ENCODE measurements around the gene DQX1.

Gene DQX1

DNA sequence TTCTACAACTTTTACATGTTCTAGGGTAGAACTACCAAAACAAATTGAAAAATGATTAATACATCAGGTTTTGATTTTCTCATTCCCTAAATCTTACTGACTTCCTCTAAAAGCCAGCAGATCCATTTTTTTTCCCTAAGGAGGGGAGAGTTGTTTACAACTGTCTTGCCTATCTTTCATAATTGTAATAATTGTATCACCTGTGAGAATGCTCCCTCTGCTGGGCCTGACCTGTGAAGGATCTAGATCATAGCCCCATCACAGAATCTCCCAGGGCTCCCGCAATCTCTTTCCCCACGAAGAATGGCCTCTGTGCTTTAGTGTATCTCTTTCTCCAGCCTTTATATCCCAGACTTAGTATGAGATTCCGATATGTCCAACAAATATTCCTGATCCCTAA lies 18.6 kb upstream of the DQX1 start:
- ATAC-seq: no peak
- TF ChIP-seq ZNF565 (CRISPR knock-in tag; conservative IDR thresholded peaks at IDR 0.05; ENCODE audit: low read depth) (no peak), RARB (CRISPR knock-in tag; IDR thresholded peaks at IDR 0.05) (no peak), CSDC2 (CRISPR knock-in tag; IDR thresholded peaks at IDR 0.05) (no peak), ESRRG (CRISPR knock-in tag; IDR thresholded peaks at IDR 0.05) (no peak), SNAI2 (CRISPR knock-in tag; IDR thresholded peaks at IDR 0.05) (no peak), ZC3H10 (CRISPR knock-in tag; IDR thresholded peaks at IDR 0.05) (no peak), ZNF8 (CRISPR knock-in tag; IDR thresholded peaks at IDR 0.05) (no peak), GLIS3 (CRISPR knock-in tag; IDR thresholded peaks at IDR 0.05) (no peak), TOX (CRISPR knock-in tag; IDR thresholded peaks at IDR 0.05; ENCODE audit: borderline replicate concordance) (no peak), ISL1 (CRISPR knock-in tag; IDR thresholded peaks at IDR 0.05) (no peak)
- TF ChIP-seq, protein P1, sequence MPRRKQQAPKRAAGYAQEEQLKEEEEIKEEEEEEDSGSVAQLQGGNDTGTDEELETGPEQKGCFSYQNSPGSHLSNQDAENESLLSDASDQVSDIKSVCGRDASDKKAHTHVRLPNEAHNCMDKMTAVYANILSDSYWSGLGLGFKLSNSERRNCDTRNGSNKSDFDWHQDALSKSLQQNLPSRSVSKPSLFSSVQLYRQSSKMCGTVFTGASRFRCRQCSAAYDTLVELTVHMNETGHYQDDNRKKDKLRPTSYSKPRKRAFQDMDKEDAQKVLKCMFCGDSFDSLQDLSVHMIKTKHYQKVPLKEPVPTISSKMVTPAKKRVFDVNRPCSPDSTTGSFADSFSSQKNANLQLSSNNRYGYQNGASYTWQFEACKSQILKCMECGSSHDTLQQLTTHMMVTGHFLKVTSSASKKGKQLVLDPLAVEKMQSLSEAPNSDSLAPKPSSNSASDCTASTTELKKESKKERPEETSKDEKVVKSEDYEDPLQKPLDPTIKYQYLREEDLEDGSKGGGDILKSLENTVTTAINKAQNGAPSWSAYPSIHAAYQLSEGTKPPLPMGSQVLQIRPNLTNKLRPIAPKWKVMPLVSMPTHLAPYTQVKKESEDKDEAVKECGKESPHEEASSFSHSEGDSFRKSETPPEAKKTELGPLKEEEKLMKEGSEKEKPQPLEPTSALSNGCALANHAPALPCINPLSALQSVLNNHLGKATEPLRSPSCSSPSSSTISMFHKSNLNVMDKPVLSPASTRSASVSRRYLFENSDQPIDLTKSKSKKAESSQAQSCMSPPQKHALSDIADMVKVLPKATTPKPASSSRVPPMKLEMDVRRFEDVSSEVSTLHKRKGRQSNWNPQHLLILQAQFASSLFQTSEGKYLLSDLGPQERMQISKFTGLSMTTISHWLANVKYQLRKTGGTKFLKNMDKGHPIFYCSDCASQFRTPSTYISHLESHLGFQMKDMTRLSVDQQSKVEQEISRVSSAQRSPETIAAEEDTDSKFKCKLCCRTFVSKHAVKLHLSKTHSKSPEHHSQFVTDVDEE (CRISPR knock-in tag; IDR thresholded peaks at IDR 0.05): no peak
- TF ChIP-seq, protein P2, sequence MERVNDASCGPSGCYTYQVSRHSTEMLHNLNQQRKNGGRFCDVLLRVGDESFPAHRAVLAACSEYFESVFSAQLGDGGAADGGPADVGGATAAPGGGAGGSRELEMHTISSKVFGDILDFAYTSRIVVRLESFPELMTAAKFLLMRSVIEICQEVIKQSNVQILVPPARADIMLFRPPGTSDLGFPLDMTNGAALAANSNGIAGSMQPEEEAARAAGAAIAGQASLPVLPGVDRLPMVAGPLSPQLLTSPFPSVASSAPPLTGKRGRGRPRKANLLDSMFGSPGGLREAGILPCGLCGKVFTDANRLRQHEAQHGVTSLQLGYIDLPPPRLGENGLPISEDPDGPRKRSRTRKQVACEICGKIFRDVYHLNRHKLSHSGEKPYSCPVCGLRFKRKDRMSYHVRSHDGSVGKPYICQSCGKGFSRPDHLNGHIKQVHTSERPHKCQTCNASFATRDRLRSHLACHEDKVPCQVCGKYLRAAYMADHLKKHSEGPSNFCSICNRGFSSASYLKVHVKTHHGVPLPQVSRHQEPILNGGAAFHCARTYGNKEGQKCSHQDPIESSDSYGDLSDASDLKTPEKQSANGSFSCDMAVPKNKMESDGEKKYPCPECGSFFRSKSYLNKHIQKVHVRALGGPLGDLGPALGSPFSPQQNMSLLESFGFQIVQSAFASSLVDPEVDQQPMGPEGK (CRISPR knock-in tag; IDR thresholded peaks at IDR 0.05; ENCODE audit: borderline replicate concordance): no peak

DNA sequence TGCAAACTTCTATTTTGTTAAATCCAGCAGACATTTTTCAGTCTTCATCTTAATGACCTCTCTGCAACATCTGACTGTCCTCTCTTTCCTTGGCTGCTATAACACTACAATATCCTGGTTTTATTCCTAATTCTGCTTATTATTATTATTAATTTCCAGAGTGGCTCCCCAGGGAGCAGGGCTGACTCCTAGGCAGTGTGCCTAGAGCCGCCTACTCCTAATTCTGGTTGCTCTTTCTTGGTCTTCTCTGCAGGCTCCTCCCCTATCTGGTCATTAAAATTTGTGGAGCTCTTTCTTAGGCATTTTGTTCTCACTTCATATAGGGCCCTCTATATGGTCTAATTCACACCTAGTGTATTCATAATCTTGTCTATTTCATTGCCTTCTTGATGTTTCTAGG lies 16.9 kb upstream of the DQX1 start:
- no peak for TF ChIP-seq ZFP30 (CRISPR knock-in tag; IDR thresholded peaks at IDR 0.05)
- TF ChIP-seq OSR1 (CRISPR knock-in tag; IDR thresholded peaks at IDR 0.05): no peak
- TF ChIP-seq, protein P3, sequence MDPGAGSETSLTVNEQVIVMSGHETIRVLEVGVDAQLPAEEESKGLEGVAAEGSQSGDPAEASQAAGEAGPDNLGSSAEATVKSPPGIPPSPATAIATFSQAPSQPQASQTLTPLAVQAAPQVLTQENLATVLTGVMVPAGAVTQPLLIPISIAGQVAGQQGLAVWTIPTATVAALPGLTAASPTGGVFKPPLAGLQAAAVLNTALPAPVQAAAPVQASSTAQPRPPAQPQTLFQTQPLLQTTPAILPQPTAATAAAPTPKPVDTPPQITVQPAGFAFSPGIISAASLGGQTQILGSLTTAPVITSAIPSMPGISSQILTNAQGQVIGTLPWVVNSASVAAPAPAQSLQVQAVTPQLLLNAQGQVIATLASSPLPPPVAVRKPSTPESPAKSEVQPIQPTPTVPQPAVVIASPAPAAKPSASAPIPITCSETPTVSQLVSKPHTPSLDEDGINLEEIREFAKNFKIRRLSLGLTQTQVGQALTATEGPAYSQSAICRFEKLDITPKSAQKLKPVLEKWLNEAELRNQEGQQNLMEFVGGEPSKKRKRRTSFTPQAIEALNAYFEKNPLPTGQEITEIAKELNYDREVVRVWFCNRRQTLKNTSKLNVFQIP (CRISPR knock-in tag; IDR thresholded peaks at IDR 0.05; ENCODE audit: borderline replicate concordance, low read depth): no peak
- no peak for TF ChIP-seq ZNF565 (CRISPR knock-in tag; conservative IDR thresholded peaks at IDR 0.05; ENCODE audit: low read depth)
- TF ChIP-seq ESRRG (CRISPR knock-in tag; IDR thresholded peaks at IDR 0.05): no peak
- no peak for TF ChIP-seq GLIS3 (CRISPR knock-in tag; IDR thresholded peaks at IDR 0.05)
- no peak for TF ChIP-seq ZNF8 (CRISPR knock-in tag; IDR thresholded peaks at IDR 0.05)
- TF ChIP-seq ZNF70 (CRISPR knock-in tag; IDR thresholded peaks at IDR 0.05): no peak
- TF ChIP-seq RARB (CRISPR knock-in tag; IDR thresholded peaks at IDR 0.05): no peak
- TF ChIP-seq ISL1 (CRISPR knock-in tag; IDR thresholded peaks at IDR 0.05): no peak
- no peak for TF ChIP-seq CSDC2 (CRISPR knock-in tag; IDR thresholded peaks at IDR 0.05)
- TF ChIP-seq, protein P4, sequence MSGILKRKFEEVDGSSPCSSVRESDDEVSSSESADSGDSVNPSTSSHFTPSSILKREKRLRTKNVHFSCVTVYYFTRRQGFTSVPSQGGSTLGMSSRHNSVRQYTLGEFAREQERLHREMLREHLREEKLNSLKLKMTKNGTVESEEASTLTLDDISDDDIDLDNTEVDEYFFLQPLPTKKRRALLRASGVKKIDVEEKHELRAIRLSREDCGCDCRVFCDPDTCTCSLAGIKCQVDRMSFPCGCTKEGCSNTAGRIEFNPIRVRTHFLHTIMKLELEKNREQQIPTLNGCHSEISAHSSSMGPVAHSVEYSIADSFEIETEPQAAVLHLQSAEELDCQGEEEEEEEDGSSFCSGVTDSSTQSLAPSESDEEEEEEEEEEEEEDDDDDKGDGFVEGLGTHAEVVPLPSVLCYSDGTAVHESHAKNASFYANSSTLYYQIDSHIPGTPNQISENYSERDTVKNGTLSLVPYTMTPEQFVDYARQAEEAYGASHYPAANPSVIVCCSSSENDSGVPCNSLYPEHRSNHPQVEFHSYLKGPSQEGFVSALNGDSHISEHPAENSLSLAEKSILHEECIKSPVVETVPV (CRISPR knock-in tag; IDR thresholded peaks at IDR 0.05): no peak
- TF ChIP-seq PPARA (CRISPR knock-in tag; IDR thresholded peaks at IDR 0.05; ENCODE audit: borderline replicate concordance): no peak
- TF ChIP-seq ZFP3 (CRISPR knock-in tag; IDR thresholded peaks at IDR 0.05): no peak
- ATAC-seq: no peak

DNA sequence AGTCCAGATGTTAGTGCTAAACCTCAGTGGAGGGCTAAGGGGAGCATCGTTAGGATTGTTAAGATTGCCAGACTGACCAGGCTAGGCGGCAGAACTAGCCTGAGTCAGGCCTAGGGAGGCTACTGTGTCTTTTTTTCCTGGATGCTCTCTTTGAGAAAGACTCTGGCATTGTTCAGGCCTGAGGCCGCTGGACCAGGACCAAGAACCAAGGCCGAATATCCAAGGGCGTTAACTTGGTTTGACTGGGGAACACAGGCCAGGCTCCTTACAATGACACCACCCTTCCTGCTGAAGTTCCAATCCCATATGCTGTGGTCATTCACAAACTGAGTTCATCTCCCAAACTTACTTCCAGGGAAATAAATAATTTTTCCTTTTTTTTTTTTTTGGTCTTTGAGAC lies 14.3 kb upstream of the DQX1 start:
- TF ChIP-seq CSDC2 (CRISPR knock-in tag; IDR thresholded peaks at IDR 0.05): no peak
- TF ChIP-seq, protein P5, sequence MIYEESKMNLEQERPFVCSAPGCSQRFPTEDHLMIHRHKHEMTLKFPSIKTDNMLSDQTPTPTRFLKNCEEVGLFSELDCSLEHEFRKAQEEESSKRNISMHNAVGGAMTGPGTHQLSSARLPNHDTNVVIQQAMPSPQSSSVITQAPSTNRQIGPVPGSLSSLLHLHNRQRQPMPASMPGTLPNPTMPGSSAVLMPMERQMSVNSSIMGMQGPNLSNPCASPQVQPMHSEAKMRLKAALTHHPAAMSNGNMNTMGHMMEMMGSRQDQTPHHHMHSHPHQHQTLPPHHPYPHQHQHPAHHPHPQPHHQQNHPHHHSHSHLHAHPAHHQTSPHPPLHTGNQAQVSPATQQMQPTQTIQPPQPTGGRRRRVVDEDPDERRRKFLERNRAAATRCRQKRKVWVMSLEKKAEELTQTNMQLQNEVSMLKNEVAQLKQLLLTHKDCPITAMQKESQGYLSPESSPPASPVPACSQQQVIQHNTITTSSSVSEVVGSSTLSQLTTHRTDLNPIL (CRISPR knock-in tag; IDR thresholded peaks at IDR 0.05; ENCODE audit: low read depth): no peak
- no peak for TF ChIP-seq ESRRG (CRISPR knock-in tag; IDR thresholded peaks at IDR 0.05)
- ATAC-seq: no peak

DNA sequence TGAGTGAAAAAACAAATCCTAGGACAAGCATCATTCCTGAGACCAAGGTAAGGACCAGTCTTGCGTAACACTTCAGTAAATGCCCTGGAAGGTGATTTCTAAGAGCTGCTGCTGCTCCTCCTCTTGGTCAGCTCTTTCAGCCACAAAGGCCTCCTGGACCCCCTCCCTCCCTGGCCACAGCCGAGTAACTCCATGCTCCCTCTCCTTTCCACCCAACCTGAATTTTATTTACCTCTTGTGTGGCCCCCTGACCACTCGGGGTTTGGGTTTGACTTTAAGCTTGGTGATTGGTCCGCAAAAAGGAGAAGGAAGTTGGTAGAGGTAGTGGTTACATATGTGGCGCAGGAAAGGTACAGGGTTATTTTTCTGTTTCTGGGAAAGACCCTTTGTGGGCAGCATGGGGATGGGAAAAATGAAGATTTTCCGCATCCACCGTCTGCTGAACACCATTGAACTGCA lies 12.9 kb upstream of the DQX1 start:
- no peak for ATAC-seq
- TF ChIP-seq SNAI2 (CRISPR knock-in tag; IDR thresholded peaks at IDR 0.05) (no peak), TCF4 (CRISPR knock-in tag; IDR thresholded peaks at IDR 0.05; ENCODE audit: borderline replicate concordance) (no peak), PPARA (CRISPR knock-in tag; IDR thresholded peaks at IDR 0.05; ENCODE audit: borderline replicate concordance) (no peak), ZNF565 (CRISPR knock-in tag; conservative IDR thresholded peaks at IDR 0.05; ENCODE audit: low read depth) (no peak), TOX (CRISPR knock-in tag; IDR thresholded peaks at IDR 0.05; ENCODE audit: borderline replicate concordance) (no peak), ZNF70 (CRISPR knock-in tag; IDR thresholded peaks at IDR 0.05) (no peak), BACH2 (CRISPR knock-in tag; IDR thresholded peaks at IDR 0.05; ENCODE audit: borderline replicate concordance) (no peak), GLIS3 (CRISPR knock-in tag; IDR thresholded peaks at IDR 0.05) (no peak), ZFP30 (CRISPR knock-in tag; IDR thresholded peaks at IDR 0.05) (no peak), ISL1 (CRISPR knock-in tag; IDR thresholded peaks at IDR 0.05) (no peak)
- TF ChIP-seq, protein P1 (CRISPR knock-in tag; IDR thresholded peaks at IDR 0.05): no peak
- TF ChIP-seq, protein P4 (CRISPR knock-in tag; IDR thresholded peaks at IDR 0.05): no peak

Data from SK-N-SH treated with all-trans-retinoic acid at 6 μM for 48 hours (cell line).